ENCODE data around the gene SPX.
A peak's percentile ranks its signal among the peaks of the same experiment; 100 is the strongest.

Gene SPX

GRCh38 chr12:21527451-21528180, 1.5 kb downstream of the SPX start:
- peak overlapping the region; percentile 60 for H3K4me3 ChIP-seq (ENCODE audit: low read depth, low read length)
- ChIA-PET POLR2A (no interaction called here), CTCF (interaction anchor here (1.2 kb wide), 1 partner anchor 20 kb away, joined by 4 read pairs; no protein-coding TSS in a partner anchor)
- no peak for DNase-seq (ENCODE audit: low read depth, low spot score)
- no peak for TF ChIP-seq CTCF (IDR thresholded peaks at IDR 0.05; ENCODE audit: insufficient read depth, low read length, missing control alignments)

- TF ChIP-seq CTCF (IDR thresholded peaks at IDR 0.05; ENCODE audit: insufficient read depth, low read length, missing control alignments): no peak
- DNase-seq (ENCODE audit: low read depth, low spot score): no peak
- ChIA-PET POLR2A (no interaction called here), CTCF (no interaction called here)
- H3K4me3 ChIP-seq (ENCODE audit: low read depth, low read length): no peak overlapping the region
Measured at GRCh38 chr12:21528953-21529352, 2.9 kb downstream of the SPX start.

GRCh38 chr12:21529456-21529855, 3.4 kb downstream of the SPX start:
- ChIA-PET CTCF (no interaction called here), POLR2A (no interaction called here)
- H3K4me3 ChIP-seq (ENCODE audit: low read depth, low read length): no peak overlapping the region
- no peak for DNase-seq (ENCODE audit: low read depth, low spot score)
- TF ChIP-seq CTCF (IDR thresholded peaks at IDR 0.05; ENCODE audit: insufficient read depth, low read length, missing control alignments): no peak

DNA sequence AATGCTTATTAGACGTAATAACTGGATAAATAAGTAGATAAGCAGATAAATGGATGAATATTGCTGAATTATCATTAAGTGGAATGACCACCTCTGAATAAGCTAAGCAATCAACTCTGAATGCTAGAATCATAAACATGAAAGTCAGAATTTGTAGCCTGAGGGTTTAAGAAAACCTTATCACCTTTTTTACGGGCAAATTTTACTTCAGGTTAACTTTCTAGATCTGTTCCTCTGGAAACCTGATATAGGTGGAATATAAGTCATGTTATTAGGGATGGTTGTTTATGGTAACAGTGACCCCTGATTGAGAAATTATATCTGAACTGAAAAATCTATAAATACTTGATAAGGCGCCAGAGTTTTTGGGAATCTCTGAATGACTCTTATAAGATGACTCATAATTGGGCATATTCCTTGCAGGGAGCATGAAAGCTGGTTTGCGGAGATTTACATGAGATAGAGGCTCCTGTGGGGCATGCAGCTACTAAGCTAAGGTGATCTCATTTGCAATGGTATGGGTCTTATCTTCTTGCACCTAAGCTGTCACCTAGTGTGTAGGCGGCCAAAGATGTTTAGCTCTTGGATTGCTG, 12.1 kb downstream of the SPX start:
- CTCF ChIA-PET: no interaction called here
- TF ChIP-seq CTCF (IDR thresholded peaks at IDR 0.05; ENCODE audit: insufficient read depth, low read length, missing control alignments): no peak
- POLR2A ChIA-PET: no interaction called here
- DNase-seq (ENCODE audit: low read depth, low spot score): no peak
- H3K4me3 ChIP-seq (ENCODE audit: low read depth, low read length): no peak overlapping the region

DNA sequence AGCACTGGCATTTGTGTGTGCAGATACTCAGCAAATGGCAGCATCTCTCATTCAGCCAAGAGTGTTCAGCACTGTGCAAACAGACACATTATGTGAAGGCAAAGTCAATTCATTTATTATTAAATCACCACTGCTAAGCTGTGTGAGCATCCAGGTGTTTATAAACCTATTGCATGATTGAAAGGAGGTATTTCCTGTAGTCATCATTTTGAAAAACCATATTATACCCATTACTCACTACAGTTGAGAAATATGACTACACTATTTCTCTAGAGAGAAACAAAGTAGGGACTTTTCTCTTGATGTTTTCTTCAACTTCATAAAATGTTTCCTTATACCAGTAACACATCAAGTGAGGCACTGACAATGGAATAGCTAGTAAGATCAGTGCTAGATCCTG, 13.7 kb downstream of the SPX start:
- no peak for DNase-seq (ENCODE audit: low read depth, low spot score)
- ChIA-PET POLR2A (no interaction called here), CTCF (no interaction called here)
- no peak for TF ChIP-seq CTCF (IDR thresholded peaks at IDR 0.05; ENCODE audit: insufficient read depth, low read length, missing control alignments)
- no peak overlapping the region for H3K4me3 ChIP-seq (ENCODE audit: low read depth, low read length)

GRCh38 chr12:21541773-21542172, 15.7 kb downstream of the SPX start:
- no peak for TF ChIP-seq CTCF (IDR thresholded peaks at IDR 0.05; ENCODE audit: insufficient read depth, low read length, missing control alignments)
- POLR2A ChIA-PET: no interaction called here
- CTCF ChIA-PET: no interaction called here
- DNase-seq (ENCODE audit: low read depth, low spot score): no peak
- no peak overlapping the region for H3K4me3 ChIP-seq (ENCODE audit: low read depth, low read length)
